C4-2B (cell line): ENCODE results near the gene SUSD1.

ENCODE experiments used
- ZFX ChIP-seq: fragments of 450-650 bp; IDR thresholded peaks from 2 replicates; pipeline ENCODE4 v1.6.1; 2017
- TF ChIP-seq, protein P1 (sequence below): fragments of 450-650 bp; conservative IDR thresholded peaks from 2 replicates; pipeline ENCODE4 v1.5.1; 2017; ENCODE audit warnings: mild to moderate bottlenecking

DNA sequence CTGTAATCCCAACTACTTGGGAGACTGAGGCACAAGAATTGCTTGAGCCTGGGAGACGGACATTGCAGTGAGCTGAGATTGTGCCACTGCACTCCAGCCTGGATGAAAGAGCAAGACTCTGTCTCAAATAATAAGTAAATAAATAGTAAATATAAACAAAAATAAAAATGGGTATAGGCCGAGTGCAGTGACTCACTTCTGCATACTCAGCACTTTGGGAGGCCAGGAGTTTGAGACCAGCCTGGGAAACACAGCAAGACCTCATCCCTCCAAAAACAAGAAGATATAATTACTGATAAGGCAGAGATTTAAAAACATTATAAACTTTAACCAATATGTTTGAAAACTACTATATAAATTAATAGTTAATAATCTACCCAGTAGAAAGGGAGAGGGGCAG lies 37.8 kb upstream of the SUSD1 start:
- TF ChIP-seq, protein P1, sequence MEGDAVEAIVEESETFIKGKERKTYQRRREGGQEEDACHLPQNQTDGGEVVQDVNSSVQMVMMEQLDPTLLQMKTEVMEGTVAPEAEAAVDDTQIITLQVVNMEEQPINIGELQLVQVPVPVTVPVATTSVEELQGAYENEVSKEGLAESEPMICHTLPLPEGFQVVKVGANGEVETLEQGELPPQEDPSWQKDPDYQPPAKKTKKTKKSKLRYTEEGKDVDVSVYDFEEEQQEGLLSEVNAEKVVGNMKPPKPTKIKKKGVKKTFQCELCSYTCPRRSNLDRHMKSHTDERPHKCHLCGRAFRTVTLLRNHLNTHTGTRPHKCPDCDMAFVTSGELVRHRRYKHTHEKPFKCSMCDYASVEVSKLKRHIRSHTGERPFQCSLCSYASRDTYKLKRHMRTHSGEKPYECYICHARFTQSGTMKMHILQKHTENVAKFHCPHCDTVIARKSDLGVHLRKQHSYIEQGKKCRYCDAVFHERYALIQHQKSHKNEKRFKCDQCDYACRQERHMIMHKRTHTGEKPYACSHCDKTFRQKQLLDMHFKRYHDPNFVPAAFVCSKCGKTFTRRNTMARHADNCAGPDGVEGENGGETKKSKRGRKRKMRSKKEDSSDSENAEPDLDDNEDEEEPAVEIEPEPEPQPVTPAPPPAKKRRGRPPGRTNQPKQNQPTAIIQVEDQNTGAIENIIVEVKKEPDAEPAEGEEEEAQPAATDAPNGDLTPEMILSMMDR = no peak
- no peak for TF ChIP-seq ZFX
